GM18499 (cell line): ENCODE measurements around the gene MAP2K2.

Experiments
- ATAC-seq: cut with Tn5 transposase; IDR thresholded peaks from one replicate; pipeline ENCODE4 v1.9.1; 2021; ENCODE audit warnings: moderate number of reproducible peaks; ENCODE audit not compliant: insufficient read depth, unreplicated experiment

The MAP2K2 gene

DNA sequence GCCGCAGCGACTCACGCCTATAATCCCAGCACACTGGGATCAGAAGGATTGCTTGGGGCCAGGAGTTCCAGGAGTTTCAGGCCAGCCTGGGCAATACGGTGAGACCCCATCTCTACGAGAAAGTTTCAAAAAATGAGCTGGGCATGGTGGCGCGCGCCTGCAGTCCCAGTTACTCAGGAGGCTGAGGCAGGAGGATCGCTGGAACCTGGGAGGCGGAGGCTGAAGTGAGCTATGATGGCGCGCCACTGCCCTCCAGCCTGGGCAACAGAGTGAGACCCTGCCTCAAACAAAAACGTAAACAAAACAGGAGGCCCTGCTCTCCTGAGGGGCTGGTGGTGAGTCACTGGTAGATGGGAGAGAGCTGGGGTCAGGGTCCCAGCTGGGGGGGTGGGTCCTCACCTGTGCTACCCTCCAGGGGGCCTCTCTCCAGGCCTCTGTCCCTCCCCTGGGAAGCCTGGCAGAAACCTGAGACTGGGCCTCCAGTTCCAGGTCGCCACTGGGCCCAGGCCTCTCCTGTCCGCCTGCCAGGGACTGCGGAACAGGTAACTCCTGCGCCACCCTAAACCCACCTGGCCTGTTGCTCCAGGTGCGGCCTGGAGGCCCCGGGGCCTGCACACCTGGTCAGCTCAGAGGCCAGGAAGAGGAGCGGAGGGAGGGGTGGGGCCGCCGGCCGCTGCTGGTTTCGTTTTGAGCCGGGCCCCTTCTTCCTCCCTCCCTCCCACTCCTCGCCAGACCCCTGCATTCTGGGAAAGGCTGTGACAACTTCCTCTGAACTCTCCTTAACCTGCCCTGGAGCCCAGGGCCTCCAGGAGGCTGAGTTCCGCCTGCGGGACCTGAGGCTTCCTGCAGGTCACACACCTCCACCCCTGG is 40.0 kb downstream of the MAP2K2 start:
- no peak for ATAC-seq

GRCh38 chr19:4082172-4082571 is 41.8 kb downstream of the MAP2K2 start:
- no peak for ATAC-seq

GRCh38 chr19:4081441-4082129 is 42.3 kb downstream of the MAP2K2 start:
- no peak for ATAC-seq

DNA sequence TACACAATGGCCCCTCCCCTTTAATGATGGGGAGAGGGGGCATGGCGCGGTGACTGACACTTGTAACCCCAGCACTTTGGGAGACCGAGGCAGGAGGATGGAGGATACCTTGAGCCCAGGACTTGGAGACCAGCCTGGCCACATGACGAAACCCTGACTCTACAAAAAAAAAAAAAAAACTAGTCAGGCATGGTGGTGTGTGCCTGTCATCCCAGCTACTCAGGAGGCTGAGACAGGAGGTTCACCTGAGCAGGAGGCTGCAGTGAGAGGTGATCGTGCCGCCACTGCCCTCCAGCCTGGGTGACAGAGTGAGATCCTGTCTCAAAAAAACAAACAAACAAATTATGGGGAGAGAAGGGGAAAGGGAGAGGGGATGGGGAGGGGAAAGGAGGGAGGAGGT is 43.4 kb downstream of the MAP2K2 start:
- ATAC-seq = no peak

- ATAC-seq = no peak
Measured at GRCh38 chr19:4077800-4078684, 45.9 kb downstream of the MAP2K2 start.

GRCh38 chr19:4077007-4077374 is 46.9 kb downstream of the MAP2K2 start:
- no peak for ATAC-seq

DNA sequence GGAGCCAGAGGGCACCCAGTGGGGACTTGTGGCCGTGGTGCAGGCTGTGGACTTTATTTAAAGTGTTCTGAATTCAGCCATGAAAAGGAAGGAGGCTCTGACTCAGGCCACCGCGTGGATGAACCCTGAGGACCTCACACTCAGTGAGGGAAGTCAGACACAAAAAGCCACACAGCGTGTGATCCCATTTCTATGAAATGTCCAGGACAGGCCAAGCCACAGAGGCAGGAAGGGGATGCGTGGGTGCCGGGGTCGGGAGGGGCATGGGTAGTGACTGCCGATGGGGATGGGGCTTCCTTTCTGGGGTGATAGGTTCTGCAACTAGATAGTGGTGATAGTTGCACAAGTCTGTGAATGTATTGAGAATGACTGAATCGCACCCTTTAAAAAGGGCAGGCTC is 48.5 kb downstream of the MAP2K2 start:
- no peak for ATAC-seq

GRCh38 chr19:4071610-4072009 is 52.3 kb downstream of the MAP2K2 start:
- ATAC-seq = no peak

GRCh38 chr19:4069331-4069959 is 54.5 kb downstream of the MAP2K2 start:
- no peak for ATAC-seq

- ATAC-seq = no peak
Measured at GRCh38 chr19:4068047-4068966, 55.6 kb downstream of the MAP2K2 start.

GRCh38 chr19:4067396-4068046 is 56.4 kb downstream of the MAP2K2 start:
- ATAC-seq = no peak

- ATAC-seq = no peak
Measured at GRCh38 chr19:4066682-4067395, 57.1 kb downstream of the MAP2K2 start, which contains the start of gene ZBTB7A. Gene ZBTB7A, minus strand, starts transcription at chr19:4066899. Its CDS starts 11,667 bp downstream, at chr19:4055232.

DNA sequence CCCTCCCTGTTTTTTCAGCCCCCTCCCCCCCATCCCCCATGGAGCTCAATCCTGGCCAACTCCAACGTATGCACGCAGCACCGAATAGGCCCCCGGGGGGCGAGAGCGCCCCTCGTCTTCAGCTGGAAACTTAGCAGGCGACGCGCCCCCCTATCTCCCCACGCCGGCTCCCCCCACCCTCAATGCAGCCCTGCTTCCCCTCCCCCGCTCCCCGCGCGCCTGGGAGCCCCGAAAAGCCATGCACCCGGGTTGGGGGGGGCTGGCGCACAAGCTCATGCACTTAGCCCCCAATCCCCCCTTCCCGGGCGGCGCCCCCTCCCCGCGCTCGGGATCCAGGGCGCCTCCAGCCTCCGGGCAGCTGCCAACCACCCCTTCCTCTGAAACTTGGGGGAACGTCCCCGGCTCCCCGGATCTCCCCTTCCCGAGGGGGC is 57.7 kb downstream of the MAP2K2 start:
- no peak for ATAC-seq

DNA sequence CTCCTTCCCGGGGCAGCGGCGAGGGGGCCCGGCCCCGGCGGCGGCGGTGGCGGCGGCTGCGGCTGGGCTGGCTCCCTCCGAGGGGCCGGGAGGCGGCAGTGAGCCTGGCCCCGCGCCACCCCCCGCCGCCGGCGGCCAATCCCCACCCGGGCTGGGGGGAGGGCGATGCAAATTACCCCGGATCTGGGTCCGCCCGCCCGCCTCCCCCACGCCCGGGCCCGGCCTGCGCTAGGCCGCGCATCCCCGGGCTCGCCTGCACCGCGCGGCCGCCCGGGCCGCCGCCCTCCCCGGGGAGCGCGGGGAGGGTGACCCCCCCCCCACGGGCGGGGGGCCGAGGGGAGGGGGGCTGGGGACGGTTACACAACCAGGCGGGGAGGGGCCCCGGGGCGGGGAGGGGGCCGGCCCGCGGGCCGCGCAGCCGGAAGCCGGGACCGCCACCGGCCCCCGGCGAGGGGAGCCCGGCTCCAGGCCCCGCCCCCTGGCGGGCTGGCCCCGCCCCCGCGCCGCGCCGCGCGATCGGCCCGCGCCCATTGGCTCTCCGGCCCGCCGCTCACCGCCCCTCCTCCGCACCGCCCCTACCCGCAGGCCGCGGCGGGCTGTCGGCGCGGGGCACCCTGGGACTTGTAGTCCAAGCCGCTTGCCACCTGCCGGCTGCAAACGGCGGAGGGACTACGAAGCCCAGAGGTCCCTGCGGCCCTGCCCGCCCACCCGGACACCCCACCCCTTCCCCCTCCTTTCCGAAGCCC is 58.3 kb downstream of the MAP2K2 start:
- ATAC-seq = peak; percentile 48

DNA sequence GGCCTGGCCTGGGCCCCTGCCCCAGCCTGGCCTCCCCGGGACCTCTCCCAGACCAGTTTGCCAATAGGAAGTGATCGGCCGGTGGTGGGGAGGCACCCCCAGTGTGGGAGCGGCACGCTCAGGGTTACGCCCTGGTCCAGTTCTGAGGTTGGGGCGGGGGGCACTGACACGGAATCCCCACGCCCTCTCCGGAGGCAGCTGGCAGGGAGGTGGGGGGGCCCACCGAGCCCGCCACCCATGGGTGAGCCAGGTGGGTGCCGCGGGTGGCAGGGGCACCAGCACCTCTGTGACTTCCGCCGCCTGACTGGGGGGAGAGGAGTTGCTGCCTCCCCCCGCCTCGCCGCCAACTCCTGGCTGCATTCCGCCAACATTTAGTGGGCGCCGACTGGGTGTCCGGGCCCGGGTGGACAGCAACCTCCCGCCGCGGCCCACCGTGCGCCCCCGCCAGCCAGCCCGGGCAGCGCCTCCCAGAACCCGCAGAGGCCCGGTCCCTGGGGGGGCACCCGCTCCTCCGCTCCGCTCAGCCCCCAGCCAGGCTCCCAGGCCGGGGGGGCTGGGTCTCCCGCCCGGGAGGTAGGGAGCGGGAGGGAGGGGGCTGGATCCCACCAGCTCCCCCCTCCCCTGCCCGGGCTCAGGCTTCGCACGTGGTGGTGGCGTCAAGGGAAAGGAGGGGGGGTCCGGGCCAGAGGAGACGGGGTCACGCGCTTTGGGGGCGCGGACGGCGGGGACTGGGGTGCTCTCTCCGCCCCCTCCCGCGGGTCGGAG is 59.2 kb downstream of the MAP2K2 start:
- ATAC-seq = no peak

DNA sequence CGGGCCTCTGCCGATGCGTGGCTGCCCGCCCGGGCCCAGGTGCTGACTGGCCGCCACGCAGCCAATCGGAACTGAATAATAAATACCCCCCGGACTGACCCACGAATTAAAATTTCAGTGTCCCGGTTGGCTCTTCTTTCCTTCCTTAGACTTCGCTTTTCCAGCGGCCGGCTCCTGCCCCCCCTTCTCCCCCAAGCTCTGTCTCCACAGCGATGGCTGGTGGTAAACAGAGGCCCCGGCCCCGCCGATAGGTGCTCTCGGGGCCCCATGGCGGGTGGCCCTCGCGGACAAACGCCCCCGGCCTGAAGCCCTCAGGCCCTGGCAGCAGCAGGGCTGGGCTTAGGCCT is 59.8 kb downstream of the MAP2K2 start:
- no peak for ATAC-seq
